Smooth muscle cell (in vitro differentiated cells): ENCODE measurements around the gene IRF2BP1. TPM values are rescaled to one million over a fixed set of nuclear protein-coding genes. Genes with fewer than 3 reads are reported as not detected.

Experiments used
- DNase-seq: peaks from one replicate; lab custom pipeline; 2025; ENCODE audit not compliant: unreplicated experiment; lab: John Stamatoyannopoulos, UW
- H2AFZ ChIP-seq: fragments of 200-600 bp; sonication (generic); 2 replicates; pipeline ENCODE4 v1.6.0; 2016; ENCODE audit warnings: antibody characterized with exemption, low read depth, mild to moderate bottlenecking
- H3F3A ChIP-seq: fragments of 200-600 bp; sonication (generic); 2 replicates; pipeline ENCODE4 v1.6.0; 2017; ENCODE audit warnings: antibody characterized with exemption, low read depth
- H3K27ac ChIP-seq: fragments of 200-600 bp; sonication (generic); 2 replicates; pipeline ENCODE4 v1.5.1; 2016; ENCODE audit warnings: low read depth, mild to moderate bottlenecking
- H3K27me3 ChIP-seq: fragments of 200-600 bp; sonication (generic); 2 replicates; pipeline ENCODE4 v1.6.1; 2016; ENCODE audit warnings: low read depth, mild to moderate bottlenecking
- H3K36me3 ChIP-seq: fragments of 200-600 bp; sonication (generic); 2 replicates; pipeline ENCODE4 v1.5.1; 2016; ENCODE audit warnings: low read depth
- H3K4me1 ChIP-seq: fragments of 200-600 bp; sonication (generic); 2 replicates; pipeline ENCODE4 v1.5.1; 2016; ENCODE audit warnings: low read depth
- H3K4me2 ChIP-seq: fragments of 200-600 bp; sonication (generic); 2 replicates; pipeline ENCODE4 v1.6.0; 2016; ENCODE audit warnings: mild to moderate bottlenecking
- H3K4me3 ChIP-seq: fragments of 200-600 bp; sonication (generic); 2 replicates; pipeline ENCODE4 v1.5.1; 2016; ENCODE audit warnings: mild to moderate bottlenecking
- H3K79me2 ChIP-seq: fragments of 200-600 bp; sonication (generic); 2 replicates; pipeline ENCODE4 v1.6.0; 2016; ENCODE audit warnings: low read depth, mild to moderate bottlenecking
- H3K9ac ChIP-seq: fragments of 200-600 bp; sonication (generic); 2 replicates; pipeline ENCODE4 v1.6.0; 2016; ENCODE audit warnings: low read depth
- H3K9me3 ChIP-seq: fragments of 200-600 bp; sonication (generic); replicated peaks from 2 replicates; pipeline ENCODE4 v1.5.1; 2016; ENCODE audit warnings: low read depth
- H4K20me1 ChIP-seq: fragments of 200-600 bp; sonication (generic); 2 replicates; pipeline ENCODE4 v1.6.0; 2016; ENCODE audit warnings: low read depth
- WGBS: methylation state at CpG from one replicate; pipeline ENCODE4 v1.1.7; 2016; ENCODE audit warnings: low lambda C conversion rate; 5-methylcytosine and 5-hydroxymethylcytosine counted together
- polyA plus RNA-seq: library from polyadenylated mRNA; unstranded; fragments of >200 nt; fragmentation: Nextera tagmentation; extraction: Ambion mirVana; gene quantifications from 2 replicates; pipeline ENCODE4 v1.2.1, GENCODE V29; 2016
- total RNA-seq: library from RNA; depleted of rRNA; stranded (reverse); fragments of >200 nt; gene quantifications from 2 replicates; pipeline ENCODE4 v1.2.3, GENCODE V29; 2014
- TF ChIP-seq, protein P1 (sequence below): fragments of 200-600 bp; sonication (generic); IDR thresholded peaks from 2 replicates; pipeline ENCODE4 v1.5.1; 2017; ENCODE audit warnings: borderline replicate concordance, mild to moderate bottlenecking, antibody characterized with exemption; ENCODE audit not compliant: insufficient read depth, poor library complexity, severe bottlenecking

Gene IRF2BP1
- total and polyA plus RNA-seq, 2 experiments from 2014 or later: 12.9 to 19.0 TPM

DNA sequence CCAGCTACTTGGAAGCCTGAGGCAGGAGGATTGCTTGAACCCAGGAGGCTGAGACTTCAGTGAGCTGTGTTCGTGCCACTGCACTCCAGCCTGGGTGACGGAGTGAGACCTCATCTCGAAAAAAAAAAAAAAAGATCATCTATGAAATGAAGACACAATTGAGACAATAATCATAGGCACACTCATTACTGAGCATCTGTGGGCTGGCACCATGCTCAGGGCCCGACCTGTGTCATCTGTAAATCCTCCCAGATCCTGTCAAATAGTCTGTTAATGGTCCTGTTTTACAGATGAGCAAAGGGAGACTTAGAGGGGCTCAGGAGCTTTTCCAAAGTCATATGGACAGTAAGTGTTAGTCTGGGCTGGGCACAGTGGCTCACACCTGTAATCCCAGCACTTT, 32.8 kb upstream of the IRF2BP1 start:
- Histone ChIP-seq H3K27ac (no peak overlapping the region), H2AFZ (no peak overlapping the region), H3K9me3 (no peaks in the 10 kb centered on the region), H3K9ac (no peak overlapping the region), H3F3A (no peaks in the 10 kb centered on the region), H3K27me3 (no peaks in the 10 kb centered on the region), H3K4me1 (no peaks in the 10 kb centered on the region), H3K4me2 (no peak overlapping the region), H3K4me3 (no peak overlapping the region), H3K36me3 (no peaks in the 10 kb centered on the region), H4K20me1 (no peaks in the 10 kb centered on the region), H3K79me2 (no peaks in the 10 kb centered on the region)
- whole genome bisulfite sequencing: 80% methylated on average over 4 of the region's 4 CpGs
- TF ChIP-seq, protein P1, sequence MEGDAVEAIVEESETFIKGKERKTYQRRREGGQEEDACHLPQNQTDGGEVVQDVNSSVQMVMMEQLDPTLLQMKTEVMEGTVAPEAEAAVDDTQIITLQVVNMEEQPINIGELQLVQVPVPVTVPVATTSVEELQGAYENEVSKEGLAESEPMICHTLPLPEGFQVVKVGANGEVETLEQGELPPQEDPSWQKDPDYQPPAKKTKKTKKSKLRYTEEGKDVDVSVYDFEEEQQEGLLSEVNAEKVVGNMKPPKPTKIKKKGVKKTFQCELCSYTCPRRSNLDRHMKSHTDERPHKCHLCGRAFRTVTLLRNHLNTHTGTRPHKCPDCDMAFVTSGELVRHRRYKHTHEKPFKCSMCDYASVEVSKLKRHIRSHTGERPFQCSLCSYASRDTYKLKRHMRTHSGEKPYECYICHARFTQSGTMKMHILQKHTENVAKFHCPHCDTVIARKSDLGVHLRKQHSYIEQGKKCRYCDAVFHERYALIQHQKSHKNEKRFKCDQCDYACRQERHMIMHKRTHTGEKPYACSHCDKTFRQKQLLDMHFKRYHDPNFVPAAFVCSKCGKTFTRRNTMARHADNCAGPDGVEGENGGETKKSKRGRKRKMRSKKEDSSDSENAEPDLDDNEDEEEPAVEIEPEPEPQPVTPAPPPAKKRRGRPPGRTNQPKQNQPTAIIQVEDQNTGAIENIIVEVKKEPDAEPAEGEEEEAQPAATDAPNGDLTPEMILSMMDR: no peak
- no peak for DNase-seq

DNA sequence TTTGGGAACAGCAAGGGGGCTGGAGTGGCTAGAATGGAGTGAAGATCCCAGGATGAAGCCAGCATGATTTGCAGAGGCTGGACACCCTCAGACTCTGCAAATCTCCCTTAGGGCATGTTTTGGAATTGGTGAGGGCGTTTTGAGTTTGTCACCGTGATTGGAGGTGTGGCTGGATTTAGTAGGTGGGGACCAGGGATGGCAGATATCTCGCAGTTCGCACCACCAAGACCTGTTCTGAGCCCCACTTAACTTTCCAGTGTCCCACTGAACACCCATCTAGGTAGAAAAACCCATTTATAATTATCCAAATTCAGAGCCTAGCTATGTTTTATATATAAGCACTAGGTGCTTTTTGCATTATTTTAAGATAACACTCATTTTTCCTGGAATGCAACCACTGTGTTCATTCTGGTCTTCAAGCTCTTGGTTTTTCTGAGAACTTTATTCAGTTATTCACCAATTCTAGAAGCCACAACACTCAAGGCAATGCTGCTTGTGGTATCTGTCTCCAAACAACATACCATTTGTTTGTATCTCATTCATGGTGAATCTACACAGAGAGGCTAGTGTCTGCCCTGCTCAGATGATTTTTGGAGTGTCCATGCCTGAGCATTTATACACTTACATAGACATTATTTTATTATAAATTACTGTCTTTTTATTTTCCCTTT, 31.6 kb upstream of the IRF2BP1 start:
- Histone ChIP-seq H3K79me2 (no peaks in the 10 kb centered on the region), H3K4me3 (no peak overlapping the region), H3K36me3 (no peaks in the 10 kb centered on the region), H3K9ac (no peak overlapping the region), H4K20me1 (no peaks in the 10 kb centered on the region), H3F3A (no peaks in the 10 kb centered on the region), H3K9me3 (no peaks in the 10 kb centered on the region), H3K27me3 (no peaks in the 10 kb centered on the region), H3K4me1 (no peaks in the 10 kb centered on the region), H3K27ac (no peak overlapping the region), H3K4me2 (no peak overlapping the region), H2AFZ (no peak overlapping the region)
- TF ChIP-seq, protein P1: no peak
- WGBS: 65% methylated on average over 4 of the region's 4 CpGs
- DNase-seq: no peak

DNA sequence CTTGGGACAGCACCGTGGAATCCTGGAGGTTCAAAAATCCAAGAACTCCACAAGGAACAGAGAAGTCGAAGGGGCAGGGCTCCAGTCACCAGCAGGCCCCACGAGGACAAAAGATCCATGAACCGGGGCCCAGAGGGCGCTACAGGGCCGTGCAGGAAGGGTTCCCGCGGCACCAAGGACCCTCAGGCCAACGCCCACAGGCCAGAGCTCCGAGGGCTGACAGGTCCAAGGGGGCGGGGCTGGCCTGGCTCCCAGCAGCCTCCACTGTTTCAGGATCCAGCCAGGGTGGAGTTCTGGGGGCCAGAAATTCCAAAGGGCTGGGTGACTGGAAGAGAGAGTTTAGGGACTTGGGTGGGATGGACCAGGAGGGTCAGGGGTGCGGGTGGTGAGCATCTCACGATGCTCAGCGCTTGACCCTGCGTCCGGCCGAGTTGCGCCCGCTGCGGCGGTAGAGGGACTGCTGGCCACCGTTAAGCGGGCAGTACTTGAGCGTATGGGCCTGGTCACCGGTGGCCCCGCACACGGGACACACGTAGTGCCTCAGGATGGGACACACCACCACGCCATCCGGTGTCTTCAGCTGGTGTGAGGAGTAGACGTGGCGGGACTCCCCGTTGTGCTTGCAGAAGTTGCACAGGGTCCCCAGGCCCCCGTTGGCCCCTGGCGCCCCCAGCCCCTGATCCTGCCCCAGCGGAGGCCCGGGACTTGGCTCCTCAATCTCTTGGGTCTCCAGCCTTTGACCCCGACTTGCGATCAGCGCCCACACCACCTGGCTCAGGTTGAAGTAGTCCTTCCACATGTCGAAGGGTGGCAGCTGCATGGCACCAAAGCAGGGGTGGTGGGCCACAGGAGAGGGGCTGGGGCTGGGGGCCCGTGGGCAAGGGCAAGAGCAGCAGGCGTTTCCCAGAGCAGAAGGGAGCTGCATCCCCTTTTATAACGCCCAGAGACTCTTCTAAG, 28.2 kb upstream of the IRF2BP1 start, which contains the start of gene NANOS2:
TSS of gene NANOS2 (minus strand) at position 905 of the 957 bp plus-strand sequence. CDS start at position 820, 85 bp downstream.
- no peak within 1 kb of the TSS for H3K4me3 ChIP-seq
- no peaks in the 10 kb centered on the region for H3K79me2 ChIP-seq
- H4K20me1 ChIP-seq: no peaks in the 10 kb centered on the region
- H3K36me3 ChIP-seq: no peaks in the 10 kb centered on the region
- H3K27ac ChIP-seq: no peak within 1 kb of the TSS
- H3K4me1 ChIP-seq: no peaks in the 10 kb centered on the region
- no peaks in the 10 kb centered on the region for H3K9me3 ChIP-seq
- DNase-seq: no peak
- no peaks in the 10 kb centered on the region for H3K27me3 ChIP-seq
- H3K9ac ChIP-seq: no peak within 1 kb of the TSS
- H3K4me2 ChIP-seq: no peak within 1 kb of the TSS
- TF ChIP-seq, protein P1: no peak
- 76% methylated on average over 41 of the region's 44 CpGs for WGBS
- H3F3A ChIP-seq: no peaks in the 10 kb centered on the region
- H2AFZ ChIP-seq: no peak within 1 kb of the TSS
